HG02610 (cell line): ENCODE results near the gene GDPD3.
A peak's percentile ranks its signal among the peaks of the same experiment; 100 is the strongest.

Experiments
- ATAC-seq: cut with Tn5 transposase; IDR thresholded peaks from one replicate; pipeline ENCODE4 v1.9.1; 2021; ENCODE audit warnings: mild to moderate bottlenecking, moderate library complexity; ENCODE audit not compliant: unreplicated experiment

The GDPD3 gene

DNA sequence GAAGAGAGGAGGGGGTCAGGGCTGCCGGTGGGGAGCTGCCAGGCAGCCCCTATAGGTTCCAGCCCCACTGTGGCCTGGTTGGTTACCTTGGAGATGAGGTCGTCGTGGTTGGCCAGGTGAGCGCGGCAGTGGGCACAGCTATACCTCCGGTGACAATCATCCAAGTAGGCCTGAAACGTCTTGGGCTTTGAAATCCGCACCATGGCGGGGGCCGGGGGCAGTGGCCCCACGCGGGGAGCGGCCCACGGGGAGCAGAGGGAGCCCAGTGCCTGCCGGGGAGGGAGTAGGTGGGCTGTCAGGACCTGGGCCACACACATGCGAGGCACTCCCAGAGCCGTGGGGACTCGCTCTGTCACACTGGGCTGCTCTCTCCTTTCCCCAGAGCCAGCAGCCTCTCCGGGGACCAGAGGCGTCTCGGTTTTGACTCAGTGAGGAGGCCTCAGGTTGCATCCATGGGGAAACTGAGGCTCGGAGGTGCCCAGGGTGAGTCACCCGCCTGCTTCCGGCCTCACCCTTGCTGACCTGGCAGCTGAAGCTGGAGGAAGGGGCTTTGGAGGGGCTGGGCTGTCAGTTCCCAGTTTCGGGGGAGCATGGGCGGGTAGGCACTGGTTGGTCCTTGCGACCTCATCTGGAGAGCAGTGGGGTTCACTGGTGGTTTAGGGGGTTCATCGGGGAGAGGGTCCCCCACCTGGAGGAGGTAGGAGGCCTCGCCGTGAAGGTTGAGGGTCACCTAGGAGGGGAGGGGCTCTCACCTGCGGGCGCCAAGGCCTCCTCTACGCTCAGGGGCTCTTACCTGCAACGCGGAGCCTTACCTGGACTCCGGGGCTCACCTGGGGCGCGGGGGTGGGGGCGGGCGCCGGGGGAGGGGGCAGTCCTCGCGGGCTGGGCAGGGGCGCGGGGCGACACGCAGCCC, 17.9 kb downstream of the GDPD3 start:
- no peak for ATAC-seq

DNA sequence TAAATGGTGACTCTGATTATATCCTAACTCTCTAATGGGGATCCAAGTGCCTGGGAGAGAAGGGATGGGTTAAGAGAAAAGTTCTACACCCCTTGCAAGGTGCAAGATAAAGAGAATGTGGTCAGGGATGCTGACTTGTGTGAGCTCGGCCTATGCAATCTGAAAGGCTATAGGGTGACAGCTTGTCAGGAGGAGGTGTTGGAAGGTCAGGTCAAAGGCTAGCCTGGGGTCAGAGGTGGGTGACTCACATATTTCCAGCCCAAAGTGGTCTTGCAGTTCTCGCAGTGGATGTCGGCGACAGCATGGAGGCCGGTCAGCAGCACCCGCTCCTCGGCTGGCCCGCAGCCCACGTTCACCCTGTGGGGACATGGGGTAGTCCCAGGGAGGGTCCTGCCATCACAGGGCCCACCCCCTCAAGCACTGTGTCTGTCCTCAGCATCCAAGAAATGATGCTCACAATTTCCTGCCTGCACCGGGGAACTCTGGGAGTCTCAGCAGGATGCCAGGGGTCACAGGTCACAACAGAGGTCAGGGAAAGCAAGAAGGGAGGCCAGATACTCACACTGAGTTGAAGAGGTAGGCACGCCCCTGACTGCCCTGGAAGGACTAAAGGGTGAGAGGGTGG, 18.7 kb downstream of the GDPD3 start:
- ATAC-seq, result no peak

DNA sequence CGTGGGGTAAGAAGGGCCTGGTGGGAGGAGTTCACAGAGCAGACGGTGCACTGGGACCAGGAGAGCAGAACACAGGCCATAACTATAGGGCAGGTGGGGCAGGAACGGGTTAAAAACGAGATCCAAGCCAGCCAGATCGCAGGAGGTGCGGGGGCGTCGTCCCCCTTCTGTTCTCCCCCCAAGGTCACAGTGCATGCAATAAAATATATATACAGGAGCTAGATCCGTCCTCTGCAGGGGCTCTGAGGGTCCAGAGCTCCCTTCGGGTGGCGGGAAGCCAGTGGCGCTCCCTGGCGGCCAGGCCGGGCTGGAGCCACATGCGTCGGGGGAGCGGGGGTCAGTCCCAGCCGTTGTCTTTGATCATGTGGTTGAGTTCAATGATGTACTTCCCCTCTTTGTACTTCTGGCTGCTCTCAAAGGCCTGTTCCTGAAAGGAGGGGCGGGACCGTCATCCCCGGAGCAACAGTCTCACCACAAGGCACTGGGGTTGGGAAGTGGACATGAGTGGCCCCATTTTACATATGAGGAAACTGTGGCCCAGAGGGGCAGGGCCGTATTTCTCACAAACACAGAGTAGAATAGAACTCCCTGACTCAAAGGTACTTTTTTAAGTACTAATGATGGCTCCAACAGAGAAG, 20.8 kb downstream of the GDPD3 start:
- peak; percentile 39 for ATAC-seq

DNA sequence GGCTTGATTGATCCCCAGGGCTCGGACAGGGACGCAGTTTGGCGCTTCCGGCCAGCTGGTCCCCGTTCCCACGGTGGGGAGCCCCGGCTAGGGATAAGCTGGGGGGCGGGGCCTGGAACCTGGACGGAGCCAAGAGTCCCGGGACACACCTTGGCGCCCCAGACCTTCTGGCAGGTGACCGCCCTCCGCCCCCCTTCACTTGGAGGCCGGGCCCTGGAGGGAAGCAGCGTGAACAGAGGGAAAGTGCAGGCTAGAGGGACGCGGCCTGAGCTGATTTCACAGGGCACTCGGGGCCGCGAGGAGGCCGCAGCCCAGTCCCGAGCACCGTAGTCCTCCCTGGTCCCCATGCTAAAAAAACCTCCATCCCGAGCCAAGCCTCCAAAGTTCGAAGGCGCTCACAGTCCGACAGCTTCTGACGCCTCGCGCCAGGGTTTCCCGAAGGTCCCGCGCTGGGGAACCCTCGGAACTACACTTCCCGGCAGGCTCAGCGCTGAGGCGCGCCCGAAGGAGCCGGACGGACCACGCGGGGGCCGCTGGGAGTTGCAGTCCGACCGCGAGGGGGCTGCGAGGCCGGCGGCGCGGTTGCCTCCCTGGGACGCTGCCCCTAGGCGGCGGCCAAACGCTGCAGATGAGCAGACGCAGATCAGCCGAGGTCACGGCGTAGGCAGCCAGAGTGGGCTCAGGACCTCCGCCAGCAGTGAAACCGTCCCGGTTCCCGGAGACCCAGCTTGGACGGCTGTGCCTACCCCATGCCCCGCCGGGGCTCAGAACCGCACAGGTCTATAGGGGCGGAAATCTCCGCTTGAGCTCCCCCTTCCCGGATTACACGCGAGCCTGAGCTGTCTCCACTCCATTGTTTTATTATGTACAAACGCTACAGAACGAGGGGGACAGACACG, 21.6 kb downstream of the GDPD3 start, which contains the start of gene TBX6:
TBX6 (minus strand) TSS at position 451 of the 899 bp plus-strand sequence. CDS start 731 bp downstream, outside the sequence.
- peak; percentile 58 for ATAC-seq

DNA sequence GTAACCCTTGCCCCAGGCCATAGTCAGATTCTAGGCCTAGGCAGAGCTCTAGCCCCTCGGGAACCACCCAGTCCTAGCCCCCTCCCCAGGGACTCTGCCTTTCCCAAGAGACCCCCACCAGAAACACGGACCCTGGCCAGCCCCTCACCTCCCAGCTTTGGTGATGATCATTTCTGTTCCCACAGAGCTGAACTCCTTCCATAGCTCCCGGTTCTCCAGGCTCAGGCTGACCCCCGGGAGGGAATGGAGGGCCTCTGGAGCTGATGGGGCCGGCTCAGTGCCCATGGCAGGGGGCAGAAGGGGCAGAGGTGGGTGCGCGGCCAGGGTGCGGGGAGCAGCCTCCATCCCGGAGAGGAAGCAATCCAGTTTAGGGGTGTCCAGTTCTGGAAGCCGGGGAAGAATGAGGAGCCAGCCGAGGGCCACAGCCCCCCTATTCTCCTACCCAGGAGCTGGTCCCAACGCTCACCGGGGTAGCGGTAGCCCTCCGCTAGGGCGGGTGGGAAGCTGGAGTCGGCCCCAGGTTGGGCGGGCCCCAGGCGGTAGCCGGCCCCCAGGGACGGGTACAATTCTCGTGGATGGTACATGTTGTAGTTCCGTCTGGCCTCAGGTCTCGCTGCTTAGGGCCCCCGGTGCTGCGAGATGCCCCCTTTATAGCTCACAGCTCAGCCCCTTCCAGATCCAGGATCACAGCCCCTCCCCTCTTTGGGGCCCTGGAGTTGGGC, 22.6 kb downstream of the GDPD3 start:
- ATAC-seq, result no peak

DNA sequence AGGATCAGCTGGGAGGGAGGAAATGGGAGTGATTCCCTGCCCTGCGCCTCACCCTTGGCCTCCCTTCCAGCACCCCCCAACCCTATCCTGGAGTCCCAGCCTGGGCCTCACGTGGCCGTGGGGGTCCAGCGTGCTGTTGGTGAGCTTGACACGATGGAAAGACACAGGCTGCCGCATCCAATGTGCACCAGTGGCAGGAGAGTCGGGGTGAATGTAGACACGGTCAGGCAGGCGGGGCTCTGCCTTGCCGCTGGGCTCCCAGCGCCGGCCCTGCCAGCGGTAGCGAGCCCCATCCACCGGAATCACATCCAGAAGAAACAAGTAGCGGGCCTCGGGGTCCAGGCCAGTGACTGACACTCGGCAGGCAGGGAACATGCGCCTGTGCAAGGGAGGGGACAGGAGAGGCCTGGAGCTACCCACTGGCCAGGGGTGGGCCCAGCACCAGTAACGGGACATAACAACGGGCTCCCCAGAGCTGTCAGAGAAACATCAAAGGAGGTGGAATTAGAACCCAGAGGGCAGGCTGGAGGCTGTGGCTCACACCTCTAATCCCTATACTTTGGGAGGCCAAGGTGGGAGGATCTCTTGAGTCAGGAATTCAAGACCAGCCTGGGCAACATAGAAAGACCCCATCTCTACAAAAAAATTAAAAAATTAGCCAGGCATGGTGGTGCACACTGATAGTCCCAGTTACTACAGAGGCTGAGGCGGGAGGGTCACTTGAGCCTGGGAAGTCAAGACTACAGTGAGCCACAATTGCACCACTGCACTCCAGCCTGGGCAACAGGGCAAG, 24.3 kb downstream of the GDPD3 start:
- no peak for ATAC-seq

DNA sequence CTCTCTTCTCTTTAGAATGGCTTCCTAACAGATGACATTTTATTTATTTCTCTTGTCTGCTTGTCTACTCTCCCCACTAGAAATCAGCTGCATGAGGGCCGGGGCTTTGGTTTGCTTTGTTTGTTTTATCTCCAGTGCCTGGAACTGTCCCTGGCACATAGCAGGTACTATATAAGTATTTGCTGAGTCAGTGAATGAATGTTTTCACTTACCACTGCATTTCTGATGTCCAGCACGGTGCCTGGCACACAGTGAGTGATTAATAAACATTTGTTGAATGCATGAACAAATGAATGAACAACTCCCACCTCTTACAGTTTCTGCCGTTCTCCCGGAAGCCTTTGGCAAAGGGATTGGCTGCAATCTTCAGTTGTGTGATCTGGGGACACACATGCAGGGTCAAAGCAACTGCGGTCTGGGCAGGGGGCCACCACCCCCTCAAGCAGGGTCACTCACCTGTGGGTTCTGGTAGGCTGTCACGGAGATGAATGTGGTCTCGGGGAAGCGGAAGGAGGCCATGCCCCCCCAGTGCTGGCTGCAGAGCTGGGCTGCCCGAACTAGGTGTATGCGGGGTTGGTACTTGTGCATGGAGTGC, 25.0 kb downstream of the GDPD3 start:
- no peak for ATAC-seq

DNA sequence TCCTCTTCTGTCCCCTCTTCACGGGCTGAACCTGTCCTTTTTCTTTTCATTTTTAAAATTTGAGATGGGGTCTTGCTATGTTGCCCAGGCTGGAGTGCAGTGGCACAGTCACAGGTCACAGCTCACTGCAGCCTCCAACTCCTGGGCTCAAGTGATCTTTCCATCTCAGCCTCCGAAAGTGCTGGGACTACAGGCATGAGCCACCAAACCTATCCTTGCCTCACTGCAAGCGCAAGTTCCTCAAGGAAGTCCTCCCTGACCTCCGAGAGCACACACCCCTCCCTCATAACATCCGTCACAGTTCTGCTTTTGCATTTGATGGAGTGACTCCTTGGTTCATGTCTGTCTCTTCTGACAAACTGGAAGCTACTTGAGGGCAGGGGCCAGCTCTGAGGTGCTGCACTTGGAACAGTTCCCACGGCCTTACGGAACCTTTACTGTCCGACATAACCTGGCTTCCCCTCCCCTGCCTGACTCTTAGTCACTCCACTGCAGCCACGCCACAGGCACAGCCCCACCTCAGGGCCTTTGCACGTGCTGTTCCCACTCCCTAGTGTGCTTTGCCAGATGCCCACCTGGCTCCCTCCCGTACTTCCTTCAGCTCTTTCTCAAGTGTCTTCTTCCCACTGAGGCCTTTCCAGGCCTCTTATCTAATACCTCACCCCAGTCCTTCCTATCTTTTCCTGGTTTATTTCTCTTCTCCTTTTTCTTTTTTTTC, 26.0 kb downstream of the GDPD3 start:
- no peak for ATAC-seq

DNA sequence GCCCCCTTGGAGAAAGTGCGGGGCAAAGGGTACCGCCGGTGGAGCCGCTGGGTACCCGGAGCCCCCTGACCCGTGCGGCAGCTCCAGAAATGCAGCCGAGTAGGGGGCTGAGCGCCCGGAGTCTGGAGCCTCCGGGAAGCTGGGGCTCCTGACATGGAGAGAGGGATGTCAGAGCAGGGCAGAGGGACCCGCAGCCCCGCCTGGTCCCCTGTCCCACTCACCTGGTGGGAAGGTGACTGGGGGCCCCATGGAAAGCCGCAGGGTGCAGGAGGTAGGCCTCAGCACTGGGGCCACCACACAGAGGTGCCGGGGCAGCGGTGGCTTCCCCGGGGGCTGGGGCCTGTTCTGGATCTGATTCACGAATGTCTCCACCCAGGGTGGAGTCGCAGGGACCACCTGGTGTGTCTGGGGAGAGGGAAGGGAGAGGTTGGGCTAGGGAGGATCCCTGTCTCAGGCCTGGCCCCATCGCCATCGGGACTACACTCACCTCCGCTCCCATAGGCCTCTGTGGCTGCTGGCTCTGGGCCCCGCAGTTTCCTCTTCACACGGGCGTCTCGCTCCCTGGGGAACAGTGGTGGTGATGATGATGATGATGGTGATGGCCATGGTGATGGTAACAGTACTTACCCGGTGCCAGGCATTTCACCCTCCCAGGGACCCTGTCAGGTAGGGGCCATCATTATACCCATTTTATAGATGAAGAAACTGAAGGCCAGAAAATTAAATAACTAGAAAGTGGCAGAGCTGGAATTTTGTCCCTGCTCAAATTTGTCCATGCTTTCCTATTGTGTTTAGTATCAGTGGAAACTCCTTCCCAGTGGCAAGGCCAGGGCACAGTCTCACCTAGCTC, 26.8 kb downstream of the GDPD3 start:
- ATAC-seq, result no peak

DNA sequence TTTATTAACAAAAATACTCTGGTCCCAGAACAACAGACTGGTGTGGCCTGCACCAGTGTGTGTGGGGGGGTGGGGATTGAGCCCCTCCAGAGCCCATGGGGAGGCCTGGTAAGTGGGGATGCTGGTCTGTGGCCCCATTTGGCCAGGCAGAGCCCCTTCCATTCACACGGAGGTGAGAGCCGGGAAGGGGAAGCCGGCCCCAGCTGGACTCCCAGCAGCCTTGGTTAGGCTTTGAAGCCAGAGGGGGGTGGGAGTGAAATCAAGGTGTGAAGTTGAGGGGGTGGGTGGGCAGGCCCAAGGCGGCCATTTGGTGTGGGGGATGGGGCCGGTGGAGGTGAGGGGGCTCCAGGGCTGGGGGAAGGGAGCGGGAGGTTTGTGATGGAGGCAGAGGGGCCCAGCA, 27.5 kb downstream of the GDPD3 start:
- no peak for ATAC-seq

DNA sequence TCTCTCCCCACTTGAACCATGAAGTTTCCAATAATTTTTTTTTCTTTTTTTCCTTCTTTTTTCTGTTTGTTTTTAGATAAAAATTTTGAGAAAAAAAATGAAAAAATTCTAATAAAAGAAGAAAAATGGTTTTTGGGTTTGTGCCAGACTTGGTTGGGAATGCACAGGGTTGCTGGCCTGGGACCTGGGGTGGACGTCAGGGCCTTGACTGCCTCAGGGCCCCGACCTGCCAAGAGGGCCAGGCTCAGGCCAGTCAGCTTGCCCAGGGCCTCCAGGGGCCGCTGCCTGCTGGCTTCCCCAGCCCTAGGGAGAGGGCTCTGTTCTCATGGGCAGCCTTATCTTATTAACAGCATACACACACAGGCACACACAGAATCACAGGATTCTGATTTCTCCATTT, 28.1 kb downstream of the GDPD3 start:
- ATAC-seq, result no peak

DNA sequence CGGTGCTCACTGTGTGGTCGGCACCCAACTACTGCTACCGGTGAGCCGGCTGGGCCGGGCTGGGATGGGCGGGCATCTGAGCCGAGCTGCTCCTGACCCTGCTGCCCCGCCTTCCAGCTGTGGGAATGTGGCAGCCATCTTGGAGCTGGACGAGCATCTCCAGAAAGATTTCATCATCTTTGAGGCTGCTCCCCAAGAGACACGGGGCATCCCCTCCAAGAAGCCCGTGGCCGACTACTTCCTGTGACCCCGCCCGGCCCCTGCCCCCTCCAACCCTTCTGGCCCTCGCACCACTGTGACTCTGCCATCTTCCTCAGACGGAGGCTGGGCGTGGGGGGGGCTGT, 28.5 kb downstream of the GDPD3 start:
- ATAC-seq, result no peak

DNA sequence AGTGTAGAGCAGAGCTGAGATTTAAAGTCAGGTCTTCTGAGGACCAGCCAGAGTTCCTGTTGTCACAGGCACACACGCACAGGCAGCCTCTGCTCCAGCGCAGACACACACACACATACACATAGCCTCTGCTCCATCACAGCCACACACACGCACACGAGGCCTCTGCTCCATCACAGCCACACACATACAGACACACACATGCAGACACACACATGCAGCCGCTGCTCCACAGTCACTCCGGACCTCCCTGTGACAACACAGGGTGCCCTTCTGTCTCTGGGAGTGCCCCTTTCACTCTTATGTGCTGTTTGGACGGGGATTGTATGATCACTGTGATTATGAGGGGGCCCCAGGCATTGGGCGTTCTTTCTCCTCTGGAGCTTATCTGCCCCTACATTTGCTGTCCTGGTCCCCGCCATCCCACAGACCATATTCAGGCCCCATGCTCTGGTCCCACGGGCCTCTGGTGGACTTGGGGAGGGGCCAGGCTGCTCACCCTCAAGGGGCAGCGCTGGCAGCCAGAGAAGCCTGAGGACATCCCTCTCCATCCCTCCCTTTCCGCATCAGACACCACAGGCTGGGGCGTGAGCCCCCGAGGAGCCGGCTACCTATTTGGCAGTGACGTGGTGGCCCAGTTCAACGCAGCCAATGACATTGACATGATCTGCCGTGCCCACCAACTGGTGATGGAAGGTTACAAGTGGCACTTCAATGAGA, 29.1 kb downstream of the GDPD3 start:
- no peak for ATAC-seq

DNA sequence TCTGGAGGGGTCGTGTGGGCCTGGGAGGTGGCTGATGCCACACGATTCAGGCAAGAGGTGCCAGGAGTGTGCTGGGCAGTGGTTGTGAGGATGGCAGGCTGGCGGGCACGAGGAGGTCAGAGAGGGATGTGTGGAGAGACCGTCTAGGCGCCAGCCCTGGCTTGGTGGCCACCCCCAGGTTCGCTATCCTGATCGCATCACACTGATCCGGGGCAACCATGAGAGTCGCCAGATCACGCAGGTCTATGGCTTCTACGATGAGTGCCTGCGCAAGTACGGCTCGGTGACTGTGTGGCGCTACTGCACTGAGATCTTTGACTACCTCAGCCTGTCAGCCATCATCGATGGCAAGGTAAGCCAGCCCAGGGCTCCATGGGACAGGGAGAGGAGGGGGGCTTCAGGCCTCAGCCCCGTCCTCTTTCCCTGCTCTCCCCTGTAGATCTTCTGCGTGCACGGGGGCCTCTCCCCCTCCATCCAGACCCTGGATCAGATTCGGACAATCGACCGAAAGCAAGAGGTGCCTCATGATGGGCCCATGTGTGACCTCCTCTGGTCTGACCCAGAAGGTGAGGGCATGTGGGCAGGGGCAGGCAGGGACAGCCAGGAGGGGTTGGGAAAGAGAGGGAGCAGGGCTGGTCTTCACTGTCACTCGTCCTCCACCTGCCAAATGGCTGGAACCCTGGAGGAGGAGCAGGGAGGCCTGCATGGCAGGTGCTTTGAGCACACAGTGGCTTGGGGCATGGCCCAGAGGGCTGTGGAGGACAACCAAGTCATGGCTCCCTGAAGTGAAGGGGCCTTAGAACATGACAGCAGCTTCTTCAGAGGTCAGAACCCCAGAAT, 29.9 kb downstream of the GDPD3 start:
- ATAC-seq, result no peak

DNA sequence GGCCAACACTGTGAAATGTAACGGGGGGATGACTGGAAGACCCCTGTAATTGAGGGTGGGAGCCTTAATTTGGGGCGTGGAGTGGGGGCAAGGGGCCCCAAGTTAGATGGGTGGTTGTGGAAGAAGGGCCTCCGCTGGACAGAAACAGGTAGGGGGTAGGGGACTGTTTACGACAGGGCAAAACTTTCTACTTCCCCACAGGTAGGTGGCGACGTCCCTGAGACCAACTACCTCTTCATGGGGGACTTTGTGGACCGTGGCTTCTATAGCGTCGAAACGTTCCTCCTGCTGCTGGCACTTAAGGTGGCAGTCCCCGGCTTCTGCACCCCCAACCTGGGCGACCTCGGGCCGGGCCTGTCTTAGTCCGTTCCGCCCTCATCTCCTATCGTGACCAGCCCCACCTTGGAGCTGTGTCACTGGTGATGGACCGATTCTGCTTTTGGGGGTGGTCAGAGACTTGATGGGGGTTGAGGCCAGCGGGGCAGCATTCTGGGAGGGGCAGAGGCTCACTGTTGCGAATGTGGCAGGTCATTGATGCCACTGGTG, 30.7 kb downstream of the GDPD3 start:
- no peak for ATAC-seq

DNA sequence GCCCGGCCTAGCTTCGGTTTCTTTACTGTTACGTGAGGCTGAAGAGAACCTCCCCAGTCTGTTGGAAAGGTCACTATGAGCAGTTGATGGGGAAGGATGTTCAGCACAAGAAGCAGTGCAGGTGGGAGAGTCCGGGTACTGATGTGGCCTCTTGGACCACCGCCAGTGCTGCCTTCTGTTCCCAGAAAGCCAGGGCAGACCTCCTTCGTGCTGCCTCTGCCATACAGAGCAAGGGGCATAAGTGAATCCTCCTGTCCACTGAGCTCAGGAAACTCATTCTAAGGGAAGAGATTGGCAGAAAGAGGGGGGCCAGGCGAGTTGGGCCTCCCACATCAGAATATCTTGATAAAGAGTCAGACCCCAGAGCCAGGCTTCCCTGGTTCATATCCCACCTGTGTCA, 33.9 kb downstream of the GDPD3 start:
- no peak for ATAC-seq
